GM12865 (cell line): ENCODE data around the gene FGD5.

ENCODE experiments used
- DNase-seq: peaks from one replicate; pipeline ENCODE4 v3.0.0; 2010; ENCODE audit warnings: low read depth
- H3K4me3 ChIP-seq: 2 replicates; pipeline ENCODE4 v1.5.1; 2011; ENCODE audit warnings: mild to moderate bottlenecking, low read depth, low read length, control low read depth
- CTCF ChIP-seq: IDR thresholded peaks from 2 replicates; pipeline ENCODE4 v1.5.1; 2011; ENCODE audit warnings: low read length, control low read depth, low read depth, inconsistent platforms; ENCODE audit not compliant: insufficient read depth; ENCODE audit errors: missing control alignments

FGD5 gene

GRCh38 chr3:14784087-14784681, 34.6 kb upstream of the FGD5 start:
- no peak for TF ChIP-seq CTCF

GRCh38 chr3:14785207-14786155, 33.3 kb upstream of the FGD5 start:
- no peak for DNase-seq
- no peak overlapping the region for H3K4me3 ChIP-seq
- TF ChIP-seq CTCF, result no peak

More at GRCh38 chr3:14784087-14784681, 34.6 kb upstream of the FGD5 start:
- no peak overlapping the region for H3K4me3 ChIP-seq
- no peak for DNase-seq

GRCh38 chr3:14786369-14786768, 32.4 kb upstream of the FGD5 start:
- no peak for DNase-seq
- TF ChIP-seq CTCF, result no peak
- no peak overlapping the region for H3K4me3 ChIP-seq

GRCh38 chr3:14787630-14788029, 31.1 kb upstream of the FGD5 start:
- H3K4me3 ChIP-seq, result no peak overlapping the region
- TF ChIP-seq CTCF, result no peak
- no peak for DNase-seq

GRCh38 chr3:14788644-14789043, 30.1 kb upstream of the FGD5 start:
- H3K4me3 ChIP-seq, result no peak overlapping the region
- DNase-seq, result peak; percentile 9
- no peak for TF ChIP-seq CTCF

GRCh38 chr3:14789221-14789620, 29.5 kb upstream of the FGD5 start:
- TF ChIP-seq CTCF, result no peak
- no peak for DNase-seq
- H3K4me3 ChIP-seq, result no peak overlapping the region
